HT1080 (cell line): ENCODE data around the gene ZNF224. TPM values are rescaled to one million over a fixed set of nuclear protein-coding genes. Genes with fewer than 3 reads are reported as not detected.
"Not testable (repeated sequence)": the region's sequence is repeated elsewhere in the genome, so short reads cannot be mapped to it uniquely, and the experiment has no call there.

ENCODE experiments used
- DNase-seq: peaks from one replicate; pipeline ENCODE4 v3.0.0-alpha.2; 2015; ENCODE audit warnings: low read depth
- small RNA-seq: library from RNA; depleted of rRNA; stranded (forward); fragments of <200 nt; gene quantifications from one replicate; pipeline ENCODE3, GENCODE V24; 2014
- total RNA-seq: library from RNA; depleted of rRNA; stranded (reverse); fragments of >200 nt; shearing (Covaris generic); gene quantifications from 2 replicates; pipeline ENCODE4 v1.2.3, GENCODE V29; 2014; rRNA removed

The ZNF224 gene
- total RNA-seq, 1 experiment from 2014 or later: 13.5 TPM

- DNase-seq: not testable (repeated sequence)
These were observed 27.0 kb downstream of the ZNF224 start for GRCh38 chr19:44121162-44121561.

DNA sequence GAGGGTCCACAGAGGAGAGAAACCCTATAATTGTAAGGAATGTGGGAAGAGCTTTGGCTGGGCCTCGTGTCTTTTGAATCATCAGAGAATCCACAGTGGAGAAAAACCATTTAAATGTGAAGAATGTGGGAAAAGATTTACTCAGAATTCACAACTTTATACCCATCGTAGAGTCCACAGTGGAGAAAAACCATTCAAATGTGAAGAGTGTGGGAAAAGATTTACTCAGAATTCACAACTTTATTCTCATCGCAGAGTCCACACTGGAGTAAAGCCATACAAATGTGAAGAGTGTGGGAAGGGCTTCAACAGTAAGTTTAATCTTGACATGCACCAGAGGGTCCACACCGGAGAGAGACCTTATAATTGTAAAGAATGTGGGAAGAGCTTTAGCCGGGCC is 37.8 kb downstream of the ZNF224 start:
- no peak for DNase-seq

DNA sequence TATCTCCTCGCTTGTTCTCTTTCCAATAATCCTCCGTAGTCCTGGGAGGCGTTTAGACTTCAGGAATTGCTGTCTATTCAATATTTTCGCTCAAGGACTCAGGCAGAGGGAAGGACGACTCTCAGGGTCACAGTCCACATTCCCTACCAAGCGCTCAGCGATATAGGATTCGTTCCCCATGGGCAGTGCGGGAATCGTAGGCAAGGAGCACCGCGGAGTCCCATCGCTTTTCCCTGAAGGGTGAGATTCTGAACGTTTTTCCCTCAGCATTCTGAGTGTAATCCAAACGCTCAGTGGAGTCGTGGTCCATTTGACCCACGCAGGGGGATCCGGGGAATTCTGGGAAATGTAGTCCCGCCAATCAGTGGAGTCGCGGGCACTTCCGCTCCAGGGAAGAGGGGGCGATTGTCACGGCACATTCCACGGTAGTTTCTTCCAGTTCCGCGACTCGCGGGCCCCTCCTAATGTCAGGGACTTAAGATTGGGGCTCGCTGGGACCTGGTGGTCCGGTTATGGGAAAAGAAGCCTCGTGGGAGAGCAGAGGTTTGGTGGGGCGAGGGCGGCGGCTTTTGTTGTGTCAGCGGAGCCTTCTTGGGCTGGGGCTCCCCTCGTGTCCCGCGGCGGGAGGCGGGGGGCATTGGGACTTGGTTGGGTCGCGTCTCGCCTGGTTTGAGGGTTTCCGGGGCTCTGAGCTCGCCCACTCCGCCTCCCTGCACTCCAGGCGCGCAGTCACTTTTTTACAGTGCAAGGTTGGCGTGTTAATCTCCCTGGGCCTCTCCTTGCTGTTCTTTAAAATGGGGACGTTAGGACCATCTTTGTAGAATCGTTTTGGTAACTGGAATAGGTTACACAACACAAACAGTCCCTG is 47.3 kb downstream of the ZNF224 start, which contains the start of gene ZNF234:
ZNF234 (plus strand) TSS at position 364 of the 868 bp plus-strand sequence. CDS start 3,079 bp downstream, outside the sequence.
- peak; percentile 79 for DNase-seq

DNA sequence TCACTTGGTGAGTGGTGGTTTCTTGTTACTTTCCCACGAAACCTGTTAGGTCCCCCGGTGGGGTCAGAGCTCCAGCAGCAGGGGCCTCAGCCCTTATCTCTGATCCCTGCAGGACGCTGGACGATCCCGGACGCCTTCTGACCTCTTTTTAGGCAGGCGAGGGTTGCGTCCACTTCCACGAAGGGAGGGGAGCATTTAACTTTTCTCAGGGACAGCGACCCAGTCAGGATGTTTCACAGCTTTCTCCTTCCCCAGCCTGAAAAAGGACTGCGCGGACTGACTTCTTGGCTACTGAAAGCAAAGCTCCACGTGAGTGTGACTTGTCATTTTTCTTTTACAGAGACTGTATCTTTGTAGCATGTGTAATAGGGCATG is 47.9 kb downstream of the ZNF224 start:
- DNase-seq: peak; percentile 24

DNA sequence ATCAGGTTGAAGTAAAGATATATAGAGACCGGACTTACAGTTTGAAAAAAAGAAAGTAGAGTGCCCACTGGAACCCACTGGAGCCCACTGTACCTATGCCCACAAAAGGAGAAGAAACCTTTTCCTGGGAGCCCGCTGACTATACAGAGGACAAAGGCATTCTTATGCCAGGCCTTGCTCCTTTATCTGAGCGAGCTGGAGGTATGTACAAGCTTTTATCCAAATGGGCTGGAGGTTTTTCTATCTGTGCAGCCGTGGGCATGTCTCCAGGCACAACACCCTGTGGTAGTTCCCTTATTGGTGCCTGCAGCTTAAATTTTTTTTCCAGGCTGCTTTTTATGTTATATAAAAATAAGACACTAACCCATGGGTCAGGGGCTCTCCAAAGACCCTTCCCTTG is 55.6 kb downstream of the ZNF224 start:
- no peak for DNase-seq

- no peak for DNase-seq
These were observed 57.3 kb downstream of the ZNF224 start for GRCh38 chr19:44151491-44151890.

- DNase-seq: no peak
These were observed 62.3 kb downstream of the ZNF224 start for GRCh38 chr19:44156475-44156874.

Small RNA genes within 50 kb of the gene (small RNA-seq; reads per million reads assigned to genes)
- gene RNU6-902P: not detected

Other genes starting within 250 kb of the ZNF224 start
- gene ZNF404, start 210.4 kb upstream of the ZNF224 start, total RNA-seq: 1.1 and 1.2 TPM in 2 replicates
- gene ZNF45, start 159.1 kb upstream of the ZNF224 start, total RNA-seq: 22.8 and 25.4 TPM in 2 replicates
- 3.1 and 3.7 TPM in 2 replicates for gene ZNF221, start 143.1 kb upstream of the ZNF224 start, total RNA-seq
- gene ZNF155, start 110.2 kb upstream of the ZNF224 start, total RNA-seq: 4.4 and 5.3 TPM in 2 replicates
- 2.6 and 5.3 TPM in 2 replicates for gene ZNF230, start 91.4 kb upstream of the ZNF224 start, total RNA-seq
- gene ZNF222, start 69.0 kb upstream of the ZNF224 start, total RNA-seq: 3.7 and 5.6 TPM in 2 replicates
- gene ZNF223, start 42.3 kb upstream of the ZNF224 start, total RNA-seq: 4.2 and 6.1 TPM in 2 replicates
- gene ZNF284, start 22.2 kb upstream of the ZNF224 start, total RNA-seq: 4.1 and 5.0 TPM in 2 replicates
- 2.9 and 3.4 TPM in 2 replicates for gene ZNF225, start 19.0 kb downstream of the ZNF224 start, total RNA-seq
- gene ZNF234, start 47.2 kb downstream of the ZNF224 start, total RNA-seq: 6.7 and 8.1 TPM in 2 replicates
- 16.7 and 21.8 TPM in 2 replicates for gene ZNF226, start 70.7 kb downstream of the ZNF224 start, total RNA-seq
- 24.9 and 26.3 TPM in 2 replicates for gene ZNF227, start 118.2 kb downstream of the ZNF224 start, total RNA-seq
- gene ZNF233, start 165.5 kb downstream of the ZNF224 start, total RNA-seq: 1.3 and 1.9 TPM in 2 replicates
- 1.9 and 3.1 TPM in 2 replicates for gene ZNF235, start 210.7 kb downstream of the ZNF224 start, total RNA-seq